Heart right ventricle (tissue), 16 donors: ENCODE measurements around the gene PAQR5. TPM values are rescaled to one million over a fixed set of nuclear protein-coding genes. Genes with fewer than 3 reads are reported as not detected.

Experiments used
- ATAC-seq, 8 donors: fragments of 200-7000 bp; cut with Tn5 transposase; one replicate each; pipeline ENCODE4 v1.9.1; 2020; ENCODE audit warnings: mild to moderate bottlenecking in 8 of 8, moderate library complexity in 8 of 8, moderate number of reproducible peaks in 1 of 8
- DNase-seq, 2 donors: peaks; one replicate each; pipeline ENCODE4 v3.0.0-alpha.2; 2020
- H3K27ac ChIP-seq, 10 donors: fragments of 200-600 bp; sonication (generic) in 2 of 10; one replicate each; pipeline versions ENCODE4 v1.5.0 to v1.8.0; 2020 to 2022; ENCODE audit warnings: mild to moderate bottlenecking in 3 of 10
- H3K27me3 ChIP-seq, 7 donors: fragments of 200-600 bp; one replicate each; pipeline ENCODE4 v1.8.0; 2021 to 2022; ENCODE audit warnings: mild to moderate bottlenecking in 2 of 7
- H3K36me3 ChIP-seq, 9 donors: fragments of 200-600 bp; sonication (generic) in 1 of 9; one replicate each; pipeline versions ENCODE4 v1.5.0 to v1.8.0; 2020 to 2022; ENCODE audit warnings: mild to moderate bottlenecking in 2 of 9
- H3K4me1 ChIP-seq, 9 donors: fragments of 200-600 bp; sonication (generic) in 1 of 9; one replicate each; pipeline versions ENCODE4 v1.5.0 to v1.8.0; 2020 to 2022; ENCODE audit warnings: mild to moderate bottlenecking in 4 of 9
- H3K4me3 ChIP-seq, 10 donors: fragments of 200-600 bp; sonication (generic) in 2 of 10; one replicate each; pipeline versions ENCODE4 v1.5.0 to v1.8.0; 2020 to 2022; ENCODE audit warnings: mild to moderate bottlenecking in 7 of 10, moderate library complexity in 2 of 10
- H3K9me3 ChIP-seq, 11 donors: fragments of 200-600 bp in 10 of 11; sonication (generic) in 2 of 11; one replicate each; pipeline versions ENCODE4 v1.5.0 to v1.8.0; 2013 to 2022; ENCODE audit warnings: mild to moderate bottlenecking in 2 of 11, control low read depth in 1 of 11, moderate library complexity in 1 of 11
- CTCF ChIP-seq, 9 donors: fragments of 200-600 bp; sonication (generic) in 2 of 9; IDR thresholded peaks; one replicate each; pipeline versions ENCODE4 v1.5.0 to v1.8.0; 2021 to 2022; ENCODE audit warnings: antibody characterized with exemption in 9 of 9, mild to moderate bottlenecking in 5 of 9, moderate library complexity in 1 of 9
- WGBS, 2 donors: extraction: QIAGEN DNeasy Blood & Tissue Kit; methylation state at CpG; one replicate each; pipeline ENCODE4 v1.1.7; 2013; ENCODE audit warnings: inconsistent platforms in 1 of 2; 5-methylcytosine and 5-hydroxymethylcytosine counted together
- intact Hi-C, 10 donors: fragments of 100-400 bp; cut with DNase I; formaldehyde crosslinking; loops; one replicate each; pipeline versions ENCODE4 v1.11.1 to v1.14.2; 2022
- polyA plus RNA-seq, 2 donors: library from polyadenylated mRNA; stranded (reverse); fragments of 200-250 nt; gene quantifications; one replicate each; pipeline ENCODE4 v1.2.3, GENCODE V29; 2013
- total RNA-seq, 10 donors: library from RNA; stranded (reverse); fragmentation: NEBNext Ultra II Directional in 3 of 10; extraction: Animal tissue kit (Norgen Biotek cat#: 25700) in 3 of 10; gene quantifications; one replicate each; pipeline versions ENCODE4 v1.2.1 to v1.2.4, GENCODE V29; 2021 to 2023
- donor health status: Arrhythmogenic right ventricular cardiomyopathy.
- donor health status: ischemic (EF 13 %, LVEDD 7.1; RV severe dilation, severe dysfunction).
- donor health status: healthy with polysubstance abuse.
- donor health status: DM: no; HTN: yes; CAD: no.
- donor health status: DM: no; HTN: no; CAD: no.
- donor health status: ischemic (EF 25% LVEDD 6.9; RV normal size, moderate dysfunction).
- donor health status: ischemic (EF 25% LVEDD 5.7; RV mildly dilated, moderate dysfunction).
- donor health status: healthy.
- donor health status: DM: yes; HTN: yes; CAD: no.
- donor health status: Ischemic cardiomyopathy.
- donor health status: ischemic (EF 35%, LVEDD 5.7; RV mildly dilated, moderate dysfunction).
- donor health status: nonischemic (EF 11% LVEDD 7.7; RV severe dilation, severe dysfunction).
- donor health status: DM: yes; HTN: yes; CAD: no.
- donor health status: PGD.
- donor health status: ischemic (EF 29% LVEDD 5.4; RV normal size, mild dysfunction).
- donor health status: nonischemic (EF 23%, LVEDD 6.1; RV moderate dilation, normal function).

The PAQR5 gene
- total and polyA plus RNA-seq, 12 donors: 0.32 to 1.0 (median 0.60) TPM

- intact Hi-C loops: no loop called here
- DNase-seq (no peak), ATAC-seq (no peak)
- Histone ChIP-seq H3K9me3 (no peaks in the 10 kb centered on the region), H3K27ac (no peak overlapping the region), H3K27me3 (no peaks in the 10 kb centered on the region), H3K4me3 (no peak overlapping the region), H3K4me1 (peaks cover 0 to 12% (median 11%) of the 10 kb centered on the region in 9 donors), H3K36me3 (no peaks in the 10 kb centered on the region)
- no peak for TF ChIP-seq CTCF (IDR thresholded peaks at IDR 0.05)
Observed at GRCh38 chr15:69412274-69412673, 113.6 kb downstream of the PAQR5 start.

GRCh38 chr15:69412701-69413100 is 114.0 kb downstream of the PAQR5 start:
- intact Hi-C loops: no loop called here
- no peak for TF ChIP-seq CTCF (IDR thresholded peaks at IDR 0.05)
- Histone ChIP-seq H3K27me3 (no peaks in the 10 kb centered on the region), H3K4me1 (peaks cover 0 to 12% (median 11%) of the 10 kb centered on the region in 9 donors), H3K27ac (no peak overlapping the region), H3K36me3 (no peaks in the 10 kb centered on the region), H3K4me3 (no peak overlapping the region), H3K9me3 (no peaks in the 10 kb centered on the region)
- ATAC-seq: no peak
- 83 to 91% methylated on average over 1 of the region's 1 CpG for WGBS, 2 donors
- DNase-seq: no peak

- Histone ChIP-seq H3K4me1 (peaks cover 0 to 12% (median 11%) of the 10 kb centered on the region in 9 donors), H3K9me3 (no peaks in the 10 kb centered on the region), H3K27me3 (no peaks in the 10 kb centered on the region), H3K27ac (peak within 1 kb of the TSS in 6 of 10 donors; percentile 24 to 68 (median 31)), H3K4me3 (peak within 1 kb of the TSS; percentile 52 to 87 (median 72)), H3K36me3 (peaks cover 0 to 7% (median 0%) of the 10 kb centered on the region in 9 donors)
- 2% methylated on average over 72 to 78 of the region's 78 CpGs for WGBS, 2 donors
- DNase-seq: peak; percentile 86 to 89
- peak; percentile 97 to 98 (median 98) for ATAC-seq
- intact Hi-C loops: no loop called here
- no peak for TF ChIP-seq CTCF (IDR thresholded peaks at IDR 0.05)
Observed at GRCh38 chr15:69413822-69414700, 115.3 kb downstream of the PAQR5 start, which contains the start of gene KIF23. KIF23 (plus strand) TSS chr15:69414349; CDS start chr15:69414466, 117 bp downstream.

- H3K27me3 ChIP-seq: no peaks in the 10 kb centered on the region
- peaks cover 0 to 12% (median 11%) of the 10 kb centered on the region in 9 donors for H3K4me1 ChIP-seq
- intact Hi-C loops: no loop called here
- WGBS, 2 donors: 0% methylated on average over 27 to 29 of the region's 29 CpGs
- peak overlapping the region in 6 of 10 donors; percentile 24 to 68 (median 31) for H3K27ac ChIP-seq
- DNase-seq (peak in 1 of 2 donors; percentile 23), ATAC-seq (peak; percentile 36 to 66 (median 46))
- peaks cover 0 to 10% (median 0%) of the 10 kb centered on the region in 9 donors for H3K36me3 ChIP-seq
- no peak for TF ChIP-seq CTCF (IDR thresholded peaks at IDR 0.05)
- no peaks in the 10 kb centered on the region for H3K9me3 ChIP-seq
- peak overlapping the region; percentile 52 to 87 (median 72) for H3K4me3 ChIP-seq
Observed at GRCh38 chr15:69414701-69415167, 116.0 kb downstream of the PAQR5 start.
